GM12878 (cell line): ENCODE measurements around the gene LRRC45.

Experiments
- KLF5 ChIP-seq: fragments of 450-650 bp; IDR thresholded peaks from 2 replicates; pipeline ENCODE4 v1.6.1; 2014; ENCODE audit warnings: mild to moderate bottlenecking; ENCODE audit not compliant: partially characterized antibody
- MYC ChIP-seq: IDR thresholded peaks from 2 replicates; pipeline ENCODE4 v1.6.1; 2011; ENCODE audit warnings: mild to moderate bottlenecking, low read length, moderate library complexity, inconsistent platforms; ENCODE audit not compliant: insufficient read depth, insufficient replicate concordance, insufficient read length, severe bottlenecking
- ZNF687 ChIP-seq: fragments of 450-650 bp; IDR thresholded peaks from 2 replicates; pipeline ENCODE4 v1.6.1; 2017; ENCODE audit warnings: mild to moderate bottlenecking, moderate library complexity

GRCh38 chr17:82072827-82073226 is 49.7 kb downstream of the LRRC45 start:
- no peak for TF ChIP-seq MYC
- TF ChIP-seq ZNF687: no peak
- no peak for TF ChIP-seq KLF5
